Measurements from ENCODE around the gene BCL6.

Gene BCL6

DNA sequence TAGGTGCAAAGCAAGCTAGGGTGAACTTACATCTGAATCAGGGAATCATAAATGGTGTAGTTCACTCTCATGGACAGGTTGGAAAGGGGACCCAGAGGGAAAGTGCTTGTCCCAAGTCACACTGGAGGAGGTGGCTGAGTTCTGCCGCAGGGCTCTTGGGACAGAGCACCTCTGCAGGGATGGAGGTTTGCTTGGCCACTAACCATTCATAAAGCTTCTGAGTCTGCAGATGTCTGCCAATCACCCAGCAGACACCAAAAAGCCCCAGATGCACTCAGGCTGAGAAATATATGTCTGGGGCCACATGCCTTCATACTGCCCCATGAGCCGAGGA is 25.0 kb downstream of the BCL6 start:
- DNase-seq (ENCODE audit: low spot score) = no peak
- in situ Hi-C loops (cut with MboI; ENCODE audit: low sequenced_read_pairs, unreplicated experiment) = no loop called here
- TF ChIP-seq, protein P1, sequence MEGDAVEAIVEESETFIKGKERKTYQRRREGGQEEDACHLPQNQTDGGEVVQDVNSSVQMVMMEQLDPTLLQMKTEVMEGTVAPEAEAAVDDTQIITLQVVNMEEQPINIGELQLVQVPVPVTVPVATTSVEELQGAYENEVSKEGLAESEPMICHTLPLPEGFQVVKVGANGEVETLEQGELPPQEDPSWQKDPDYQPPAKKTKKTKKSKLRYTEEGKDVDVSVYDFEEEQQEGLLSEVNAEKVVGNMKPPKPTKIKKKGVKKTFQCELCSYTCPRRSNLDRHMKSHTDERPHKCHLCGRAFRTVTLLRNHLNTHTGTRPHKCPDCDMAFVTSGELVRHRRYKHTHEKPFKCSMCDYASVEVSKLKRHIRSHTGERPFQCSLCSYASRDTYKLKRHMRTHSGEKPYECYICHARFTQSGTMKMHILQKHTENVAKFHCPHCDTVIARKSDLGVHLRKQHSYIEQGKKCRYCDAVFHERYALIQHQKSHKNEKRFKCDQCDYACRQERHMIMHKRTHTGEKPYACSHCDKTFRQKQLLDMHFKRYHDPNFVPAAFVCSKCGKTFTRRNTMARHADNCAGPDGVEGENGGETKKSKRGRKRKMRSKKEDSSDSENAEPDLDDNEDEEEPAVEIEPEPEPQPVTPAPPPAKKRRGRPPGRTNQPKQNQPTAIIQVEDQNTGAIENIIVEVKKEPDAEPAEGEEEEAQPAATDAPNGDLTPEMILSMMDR (IDR thresholded peaks at IDR 0.05; ENCODE audit: borderline replicate concordance, control extremely low read depth, extremely low read depth, insufficient read depth, missing control alignments) = no peak

DNA sequence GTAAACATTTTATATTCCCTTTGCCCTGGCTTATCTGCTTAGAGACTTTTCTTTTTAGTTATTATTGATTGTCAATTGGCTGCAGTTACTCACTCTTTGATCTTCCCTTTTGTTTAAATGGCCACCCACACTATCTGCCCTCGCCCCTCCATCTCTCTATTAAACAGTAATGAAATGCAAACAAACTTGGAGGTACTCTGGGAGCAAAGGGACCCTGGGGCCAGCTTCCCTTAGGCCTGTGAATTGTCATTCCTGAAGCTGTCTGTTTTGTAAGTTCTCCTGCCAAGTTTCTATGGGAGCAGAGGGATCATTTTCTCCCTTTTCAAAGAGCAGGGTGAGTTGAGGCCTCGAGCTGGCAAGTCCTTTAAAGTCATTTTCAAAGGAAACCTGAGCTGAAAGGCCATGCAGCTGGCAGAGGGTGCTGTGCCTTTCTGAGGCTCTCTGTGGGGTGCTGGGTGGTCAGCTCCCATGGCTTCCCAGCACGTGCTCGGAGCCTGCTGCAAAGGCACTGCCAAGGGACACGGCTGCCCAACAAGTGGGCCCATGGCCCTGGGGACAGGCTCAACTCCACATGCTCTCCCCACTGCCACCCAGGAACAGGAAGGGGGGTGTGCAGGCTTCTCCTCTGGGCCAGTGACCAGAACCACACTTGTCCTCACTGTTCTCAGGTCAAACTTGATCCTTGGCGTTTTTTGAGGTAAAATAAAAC is 25.5 kb downstream of the BCL6 start:
- no peak for DNase-seq (ENCODE audit: low spot score)
- in situ Hi-C loops (cut with MboI; ENCODE audit: low sequenced_read_pairs, unreplicated experiment) = no loop called here
- TF ChIP-seq, protein P1 (IDR thresholded peaks at IDR 0.05; ENCODE audit: borderline replicate concordance, control extremely low read depth, extremely low read depth, insufficient read depth, missing control alignments) = no peak

DNA sequence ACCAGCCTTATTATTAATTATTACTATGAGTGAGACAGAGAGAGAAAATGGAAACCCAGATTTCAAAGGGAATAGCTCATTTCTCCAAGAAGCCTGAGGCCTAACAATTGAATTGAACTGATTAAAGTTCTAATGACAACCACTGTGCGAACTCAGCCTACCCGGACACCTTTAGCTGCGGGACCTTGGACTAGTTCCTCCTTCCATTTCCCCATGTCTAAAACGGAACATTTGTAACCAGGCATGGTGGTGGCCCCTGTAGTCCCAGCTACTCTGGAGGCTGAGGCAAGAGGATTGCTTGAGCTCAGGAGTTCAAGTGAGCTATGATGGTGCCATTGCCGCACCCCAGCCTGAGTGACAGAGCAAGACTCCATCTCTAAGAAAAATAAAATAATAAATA is 26.5 kb downstream of the BCL6 start:
- in situ Hi-C loops (cut with MboI; ENCODE audit: low sequenced_read_pairs, unreplicated experiment) = no loop called here
- DNase-seq (ENCODE audit: low spot score) = no peak
- TF ChIP-seq, protein P1 (IDR thresholded peaks at IDR 0.05; ENCODE audit: borderline replicate concordance, control extremely low read depth, extremely low read depth, insufficient read depth, missing control alignments) = no peak

DNA sequence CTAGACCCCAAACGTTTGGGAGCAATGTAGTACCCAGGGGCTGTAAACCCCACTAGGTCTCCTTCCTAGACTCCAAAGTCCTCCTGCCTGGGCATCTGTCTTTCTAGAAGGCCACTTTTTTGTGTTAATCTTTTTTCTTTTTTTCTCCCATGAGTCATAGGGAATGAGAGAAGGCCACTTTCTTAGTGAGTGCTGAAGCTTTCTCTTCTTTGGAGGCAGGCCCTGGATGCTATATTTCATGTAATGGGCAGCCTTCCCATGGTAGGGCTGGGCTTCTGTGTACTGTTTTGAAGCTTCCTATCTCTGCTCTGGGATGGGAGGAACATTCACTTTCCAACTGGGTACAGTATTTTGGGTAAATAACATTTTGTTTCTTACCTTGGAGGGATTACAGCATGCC is 27.7 kb downstream of the BCL6 start:
- in situ Hi-C loops (cut with MboI; ENCODE audit: low sequenced_read_pairs, unreplicated experiment) = no loop called here
- TF ChIP-seq, protein P1 (IDR thresholded peaks at IDR 0.05; ENCODE audit: borderline replicate concordance, control extremely low read depth, extremely low read depth, insufficient read depth, missing control alignments) = no peak
- DNase-seq (ENCODE audit: low spot score) = no peak

DNA sequence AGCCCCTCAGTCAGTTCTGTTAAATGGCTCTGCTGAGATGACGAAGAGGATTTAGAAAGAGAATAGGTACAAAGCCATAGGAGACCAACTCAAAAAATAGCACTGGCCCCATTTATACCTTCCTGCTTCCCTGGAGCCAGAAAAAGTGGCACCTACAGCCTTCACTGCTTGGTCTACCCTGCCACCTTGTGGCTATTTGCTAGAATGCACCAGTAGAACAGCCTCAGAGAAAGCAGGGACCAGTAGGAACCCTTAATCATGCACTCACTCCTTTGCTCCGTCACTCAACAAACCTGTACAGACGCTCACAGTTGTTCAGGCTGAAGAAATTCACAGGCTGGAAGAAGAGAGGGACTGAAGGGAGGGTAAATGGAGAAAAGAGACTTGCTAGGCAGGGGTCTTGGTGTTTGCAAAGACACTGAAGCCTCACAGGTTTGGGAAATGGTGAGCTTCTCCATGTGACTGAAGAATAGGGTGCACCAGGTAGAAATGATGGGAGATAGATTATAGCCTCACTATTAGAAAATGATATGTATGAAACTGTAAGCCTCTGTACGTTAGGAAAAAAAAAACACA is 30.8 kb downstream of the BCL6 start:
- TF ChIP-seq, protein P1 (IDR thresholded peaks at IDR 0.05; ENCODE audit: borderline replicate concordance, control extremely low read depth, extremely low read depth, insufficient read depth, missing control alignments) = peak; percentile 89
- peak; percentile 72 for DNase-seq (ENCODE audit: low spot score)
- in situ Hi-C loops (cut with MboI; ENCODE audit: low sequenced_read_pairs, unreplicated experiment) = no loop called here

DNA sequence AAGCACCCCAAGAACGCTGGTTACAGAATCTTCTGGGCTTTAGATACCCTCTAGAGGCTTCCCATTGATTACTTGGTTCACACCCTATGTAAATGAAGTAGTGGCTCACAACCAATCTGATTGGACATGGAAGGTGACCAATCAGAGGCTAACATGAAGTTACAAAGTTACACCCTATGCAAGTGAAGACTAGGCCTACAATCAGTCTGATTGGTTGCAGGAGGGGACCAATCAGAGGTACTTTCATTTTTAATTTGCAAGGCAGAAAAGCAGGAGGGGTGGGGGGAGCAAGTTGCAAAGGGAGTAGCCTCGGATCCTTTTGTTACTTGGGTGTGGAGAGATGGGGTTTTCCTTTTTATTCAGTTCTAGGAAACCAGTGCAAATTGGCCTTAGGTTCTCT is 31.8 kb downstream of the BCL6 start:
- TF ChIP-seq, protein P1 (IDR thresholded peaks at IDR 0.05; ENCODE audit: borderline replicate concordance, control extremely low read depth, extremely low read depth, insufficient read depth, missing control alignments) = no peak
- in situ Hi-C loops (cut with MboI; ENCODE audit: low sequenced_read_pairs, unreplicated experiment) = no loop called here
- DNase-seq (ENCODE audit: low spot score) = no peak
